Left lobe of liver (tissue), 1 donor: Measurements from ENCODE around the gene SFXN5. TPM values are rescaled to one million over a fixed set of nuclear protein-coding genes. Genes with fewer than 3 reads are reported as not detected.

Experiments used
- total RNA-seq: library from RNA; stranded (reverse); gene quantifications from one replicate; pipeline ENCODE4 v1.2.1, GENCODE V29; 2021
- donor health status: DM: no; HTN: yes; CAD: no.

Gene SFXN5
- total RNA-seq, 1 donor from 2014 or later, result 80.1 TPM

Other genes starting within 250 kb of the SFXN5 start
- gene EXOC6B, start 245.7 kb downstream of the SFXN5 start, total RNA-seq, result 9.1 TPM
- 64.5 TPM for gene SPR, start 184.3 kb downstream of the SFXN5 start, total RNA-seq
- gene EMX1, start 154.2 kb downstream of the SFXN5 start, total RNA-seq, result 0.20 TPM
- 6.0 TPM for gene RAB11FIP5, start 41.2 kb upstream of the SFXN5 start, total RNA-seq
- not detected for gene NOTO, start 130.9 kb upstream of the SFXN5 start, total RNA-seq
- gene SMYD5, start 142.5 kb upstream of the SFXN5 start, total RNA-seq, result 6.0 TPM
- gene PRADC1, start 161.5 kb upstream of the SFXN5 start, total RNA-seq, result 24.4 TPM
- 93.7 TPM for gene CCT7, start 162.6 kb upstream of the SFXN5 start, total RNA-seq
- gene FBXO41, start 212.8 kb upstream of the SFXN5 start, total RNA-seq, result 0.33 TPM
- not detected for gene EGR4, start 221.8 kb upstream of the SFXN5 start, total RNA-seq